Neuronal stem cell (in vitro differentiated cells): ENCODE results near the gene PIWIL1.

ENCODE experiments used
- DNase-seq: peaks from one replicate; pipeline ENCODE4 v3.0.0-alpha.2; 2013; ENCODE audit warnings: low spot score
- H2AFZ ChIP-seq: one replicate; pipeline ENCODE4 v1.6.1; 2013; ENCODE audit warnings: mild to moderate bottlenecking, low read length, inconsistent platforms
- H2AK5ac ChIP-seq: 2 replicates; pipeline ENCODE4 v1.6.1; 2013; ENCODE audit warnings: low read depth, mild to moderate bottlenecking, inconsistent platforms, low read length, moderate library complexity, mixed read lengths
- H2BK120ac ChIP-seq: 2 replicates; pipeline ENCODE4 v1.6.1; 2013; ENCODE audit warnings: low read depth, mild to moderate bottlenecking, inconsistent platforms, low read length, moderate library complexity, mixed read lengths
- H2BK12ac ChIP-seq: one replicate; pipeline ENCODE4 v1.6.1; 2013; ENCODE audit warnings: low read length, inconsistent platforms
- H2BK15ac ChIP-seq: 2 replicates; pipeline ENCODE4 v1.6.1; 2013; ENCODE audit warnings: mild to moderate bottlenecking, low read length, inconsistent platforms, mixed read lengths
- H2BK5ac ChIP-seq: one replicate; pipeline ENCODE4 v1.6.1; 2013; ENCODE audit warnings: inconsistent platforms, mild to moderate bottlenecking, low read length, moderate library complexity
- H3K14ac ChIP-seq: one replicate; pipeline ENCODE4 v1.6.1; 2013; ENCODE audit warnings: low read length, inconsistent platforms
- H3K18ac ChIP-seq: 2 replicates; pipeline ENCODE4 v1.6.1; 2013; ENCODE audit warnings: low read length, inconsistent platforms
- H3K23ac ChIP-seq: 2 replicates; pipeline ENCODE4 v1.6.1; 2013; ENCODE audit warnings: low read depth, mild to moderate bottlenecking, mixed read lengths, low read length, inconsistent platforms; ENCODE audit not compliant: poor library complexity
- H3K27ac ChIP-seq: replicated peaks from 3 replicates; pipeline ENCODE4 v1.5.1; 2013; ENCODE audit warnings: low read length, inconsistent platforms
- H3K27me3 ChIP-seq, 3 experiments: 2 replicates each; pipeline ENCODE4 v1.6.1; 2013; ENCODE audit warnings: low read length in 3 of 3, mild to moderate bottlenecking in 2 of 3, inconsistent platforms in 1 of 3, low read depth in 1 of 3, mixed read lengths in 1 of 3, moderate library complexity in 1 of 3; ENCODE audit not compliant: control insufficient read depth in 3 of 3, insufficient read depth in 3 of 3
- H3K36me3 ChIP-seq, 2 donors: replicated peaks in 1 of 2; 2 replicates each; pipeline ENCODE4 v1.6.1; 2013; ENCODE audit warnings: low read length in 2 of 2; ENCODE audit not compliant: control insufficient read depth in 2 of 2, insufficient read depth in 2 of 2
- H3K4ac ChIP-seq: 2 replicates; pipeline ENCODE4 v1.6.1; 2013; ENCODE audit warnings: inconsistent platforms, mild to moderate bottlenecking, low read length, moderate library complexity
- H3K4me1 ChIP-seq, 2 donors: 1 replicate in 1 of 2; 2 replicates in 1 of 2; pipeline ENCODE4 v1.6.1; 2013; ENCODE audit warnings: low read length in 2 of 2, low read depth in 1 of 2; ENCODE audit not compliant: control insufficient read depth in 2 of 2, insufficient read depth in 1 of 2
- H3K4me2 ChIP-seq: one replicate; pipeline ENCODE4 v1.6.1; 2013; ENCODE audit warnings: mild to moderate bottlenecking, low read length, inconsistent platforms; ENCODE audit not compliant: insufficient read depth, poor library complexity, severe bottlenecking
- H3K4me3 ChIP-seq, 2 donors: 2 replicates each; pipeline ENCODE4 v1.5.1; 2013; ENCODE audit warnings: low read length in 2 of 2, mild to moderate bottlenecking in 2 of 2, inconsistent platforms in 1 of 2, moderate library complexity in 1 of 2
- H3K79me1 ChIP-seq: one replicate; pipeline ENCODE4 v1.6.1; 2013; ENCODE audit warnings: low read depth, mild to moderate bottlenecking, inconsistent platforms, low read length, moderate library complexity
- H3K9ac ChIP-seq: one replicate; pipeline ENCODE4 v1.6.1; 2013; ENCODE audit warnings: mild to moderate bottlenecking, low read depth, low read length, inconsistent platforms; ENCODE audit not compliant: poor library complexity
- H3K9me3 ChIP-seq, 2 donors: replicated peaks in 1 of 2; 2 replicates each; pipeline versions ENCODE3 to v1.6.1; 2013; ENCODE audit warnings: low read length in 2 of 2, mild to moderate bottlenecking in 2 of 2, inconsistent platforms in 1 of 2, low read depth in 1 of 2, mixed read lengths in 1 of 2, moderate library complexity in 1 of 2; ENCODE audit not compliant: control insufficient read depth in 2 of 2, insufficient read depth in 1 of 2
- H4K8ac ChIP-seq: one replicate; pipeline ENCODE4 v1.6.1; 2013; ENCODE audit warnings: low read depth, mild to moderate bottlenecking, inconsistent platforms, low read length, moderate library complexity
- H4K91ac ChIP-seq: one replicate; pipeline ENCODE4 v1.6.1; 2013; ENCODE audit warnings: low read length, low read depth, mild to moderate bottlenecking, inconsistent platforms; ENCODE audit not compliant: poor library complexity
- WGBS, 2 donors: extraction: QIAGEN DNeasy Blood & Tissue Kit; methylation state at CpG; one replicate each; pipeline ENCODE4 v1.1.7; 2013; ENCODE audit warnings: missing lambda C conversion rate in 2 of 2, mixed read lengths in 1 of 2; ENCODE audit not compliant: insufficient read length in 2 of 2, insufficient replicate concordance in 1 of 2; ENCODE audit errors: extremely low coverage in 2 of 2; 5-methylcytosine and 5-hydroxymethylcytosine counted together

Gene PIWIL1

DNA sequence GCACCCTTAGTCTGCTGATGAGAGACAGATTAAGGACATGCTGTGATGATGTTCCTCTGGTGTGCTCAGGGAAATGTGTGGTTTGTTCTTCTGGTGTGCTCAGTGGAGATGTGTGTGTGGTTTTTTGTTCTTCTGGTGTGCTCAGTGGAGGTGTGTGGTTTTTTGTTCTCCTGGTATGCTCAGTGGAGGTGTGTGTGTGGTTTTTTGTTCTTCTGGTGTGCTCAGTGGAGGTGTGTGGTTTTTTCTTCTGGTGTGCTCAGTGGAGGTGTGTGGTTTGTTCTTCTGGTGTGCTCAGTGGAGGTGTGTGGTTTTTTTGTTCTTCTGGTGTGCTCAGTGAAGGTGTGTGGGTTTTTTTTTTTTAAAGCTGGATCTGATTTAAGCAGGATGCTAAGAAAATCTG, 15.4 kb downstream of the PIWIL1 start:
- H4K8ac ChIP-seq = no peak overlapping the region
- H3K14ac ChIP-seq = no peak overlapping the region
- no peaks in the 10 kb centered on the region for H3K9me3 ChIP-seq
- no peak overlapping the region for H2AFZ ChIP-seq
- no peak overlapping the region for H2BK15ac ChIP-seq
- H3K4ac ChIP-seq = no peak overlapping the region
- no peak overlapping the region for H3K4me3 ChIP-seq
- H2AK5ac ChIP-seq = no peak overlapping the region
- H3K27ac ChIP-seq = no peak overlapping the region
- no peak overlapping the region for H2BK5ac ChIP-seq
- H3K23ac ChIP-seq = no peak overlapping the region
- DNase-seq = no peak
- H3K4me2 ChIP-seq = no peak overlapping the region
- H2BK120ac ChIP-seq = no peak overlapping the region
- peaks cover 0 to 5% (median 0%) of the 10 kb centered on the region in 3 experiments for H3K27me3 ChIP-seq
- peaks cover 0 to 2% of the 10 kb centered on the region in 2 donors for H3K4me1 ChIP-seq
- H3K9ac ChIP-seq = no peak overlapping the region
- no peaks in the 10 kb centered on the region for H3K36me3 ChIP-seq
- no peak overlapping the region for H4K91ac ChIP-seq
- no peaks in the 10 kb centered on the region for H3K79me1 ChIP-seq
- no peak overlapping the region for H2BK12ac ChIP-seq
- no peak overlapping the region for H3K18ac ChIP-seq

DNA sequence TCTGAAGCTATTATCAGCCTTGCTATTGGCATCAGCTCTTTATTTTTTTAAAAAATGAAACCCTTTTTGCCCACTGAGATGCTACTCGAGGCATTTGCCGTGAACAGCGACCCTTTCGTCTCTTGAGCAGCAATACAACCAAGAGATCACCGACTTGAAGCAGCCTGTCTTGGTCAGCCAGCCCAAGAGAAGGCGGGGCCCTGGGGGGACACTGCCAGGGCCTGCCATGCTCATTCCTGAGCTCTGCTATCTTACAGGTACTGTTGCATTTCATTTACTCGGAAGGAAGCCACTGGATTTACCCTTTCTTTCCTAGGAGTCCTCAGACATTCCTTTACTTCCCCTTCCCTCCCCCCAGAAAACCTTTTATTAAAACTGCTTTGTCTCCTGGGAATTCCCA, 16.7 kb downstream of the PIWIL1 start:
- Histone ChIP-seq H3K9ac (no peak overlapping the region), H2BK120ac (no peak overlapping the region)
- WGBS, 2 donors = no CpG with 5 or more reads among the region's 7 CpGs

DNA sequence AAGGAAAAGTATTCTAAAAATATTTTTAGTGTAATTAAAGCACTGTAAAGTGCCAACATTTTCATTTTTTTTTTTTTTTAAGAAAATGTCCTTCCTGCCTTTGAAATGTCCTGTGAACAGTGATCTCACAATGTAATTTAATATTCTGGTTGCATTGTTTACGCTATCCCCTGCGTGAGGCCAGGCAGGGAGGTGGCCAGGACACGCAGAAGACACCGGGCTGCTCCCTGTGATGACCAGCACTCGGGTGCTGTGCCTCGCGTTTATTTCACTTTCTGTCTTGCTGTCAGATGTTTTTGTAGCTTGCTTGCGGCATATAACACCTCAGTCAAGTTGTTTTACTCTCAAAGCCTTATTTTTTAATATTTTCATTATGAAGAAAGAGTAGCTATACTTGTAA, 18.5 kb downstream of the PIWIL1 start:
- H4K8ac ChIP-seq = no peak overlapping the region
- no peaks in the 10 kb centered on the region for H3K36me3 ChIP-seq
- H2AFZ ChIP-seq = no peak overlapping the region
- no peak overlapping the region for H3K4me3 ChIP-seq
- H3K79me1 ChIP-seq = no peaks in the 10 kb centered on the region
- no peak overlapping the region for H2BK5ac ChIP-seq
- H3K4me2 ChIP-seq = no peak overlapping the region
- no peak overlapping the region for H3K27ac ChIP-seq
- DNase-seq = no peak
- peaks cover 0 to 9% (median 0%) of the 10 kb centered on the region in 3 experiments for H3K27me3 ChIP-seq
- no peak overlapping the region for H2BK120ac ChIP-seq
- no peak overlapping the region for H4K91ac ChIP-seq
- H3K14ac ChIP-seq = no peak overlapping the region
- no peak overlapping the region for H3K4ac ChIP-seq
- no peak overlapping the region for H3K9ac ChIP-seq
- H2BK15ac ChIP-seq = no peak overlapping the region
- H3K4me1 ChIP-seq = peaks cover 0 to 2% of the 10 kb centered on the region in 2 donors
- no peak overlapping the region for H3K23ac ChIP-seq
- H2AK5ac ChIP-seq = no peak overlapping the region
- H2BK12ac ChIP-seq = no peak overlapping the region
- H3K9me3 ChIP-seq = no peaks in the 10 kb centered on the region
- WGBS, 2 donors = no CpG with 5 or more reads among the region's 8 CpGs
- H3K18ac ChIP-seq = no peak overlapping the region

More for the DNA sequence above, 16.7 kb downstream of the PIWIL1 start:
- Histone ChIP-seq H2BK5ac (no peak overlapping the region), H2AFZ (no peak overlapping the region), H3K4ac (no peak overlapping the region), H3K36me3 (no peaks in the 10 kb centered on the region), H3K9me3 (no peaks in the 10 kb centered on the region), H4K8ac (no peak overlapping the region), H3K14ac (no peak overlapping the region), H3K23ac (no peak overlapping the region), H3K79me1 (no peaks in the 10 kb centered on the region), H4K91ac (no peak overlapping the region), H2BK15ac (no peak overlapping the region), H3K4me1 (peaks cover 0 to 2% of the 10 kb centered on the region in 2 donors), H3K18ac (no peak overlapping the region), H3K27ac (no peak overlapping the region), H2BK12ac (no peak overlapping the region), H3K27me3 (peaks cover 0 to 9% (median 0%) of the 10 kb centered on the region in 3 experiments), H2AK5ac (no peak overlapping the region), H3K4me2 (no peak overlapping the region), H3K4me3 (no peak overlapping the region)
- DNase-seq = no peak

DNA sequence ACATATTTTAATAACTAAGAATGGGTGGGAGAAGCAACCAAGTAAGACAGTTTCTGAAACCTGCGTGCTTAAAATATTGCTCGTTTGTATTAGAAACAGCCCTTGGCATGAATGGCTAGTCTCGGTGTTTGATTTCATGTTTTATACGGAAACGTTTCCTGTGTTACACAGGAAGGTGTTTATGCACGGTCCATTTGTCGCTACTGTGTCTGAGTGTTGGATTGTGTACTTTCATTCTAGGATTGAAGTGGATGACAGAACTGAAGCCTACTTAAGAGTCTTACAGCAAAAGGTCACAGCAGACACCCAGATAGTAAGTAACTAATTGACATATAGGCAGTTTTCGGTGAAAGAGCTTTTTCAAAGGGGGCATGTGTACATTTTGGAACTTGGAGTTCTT, 19.6 kb downstream of the PIWIL1 start:
- H3K36me3 ChIP-seq = no peaks in the 10 kb centered on the region
- DNase-seq = no peak
- no peak overlapping the region for H4K8ac ChIP-seq
- H3K9me3 ChIP-seq = no peaks in the 10 kb centered on the region
- no peak overlapping the region for H4K91ac ChIP-seq
- no peak overlapping the region for H3K27ac ChIP-seq
- H2BK15ac ChIP-seq = no peak overlapping the region
- H3K4me3 ChIP-seq = no peak overlapping the region
- no peak overlapping the region for H3K18ac ChIP-seq
- WGBS, 2 donors = no CpG with 5 or more reads among the region's 8 CpGs
- no peaks in the 10 kb centered on the region for H3K79me1 ChIP-seq
- no peak overlapping the region for H2BK5ac ChIP-seq
- H3K14ac ChIP-seq = no peak overlapping the region
- H2AFZ ChIP-seq = no peak overlapping the region
- peaks cover 0 to 2% of the 10 kb centered on the region in 2 donors for H3K4me1 ChIP-seq
- H3K4me2 ChIP-seq = no peak overlapping the region
- no peak overlapping the region for H2BK12ac ChIP-seq
- no peak overlapping the region for H3K23ac ChIP-seq
- H2BK120ac ChIP-seq = no peak overlapping the region
- H3K4ac ChIP-seq = no peak overlapping the region
- no peak overlapping the region for H2AK5ac ChIP-seq
- peaks cover 0 to 9% (median 0%) of the 10 kb centered on the region in 3 experiments for H3K27me3 ChIP-seq
- no peak overlapping the region for H3K9ac ChIP-seq
